PC-3 (cell line): ENCODE data around the gene SIL1. TPM values are rescaled to one million over a fixed set of nuclear protein-coding genes. Genes with fewer than 3 reads are reported as not detected.

Experiments
- ATAC-seq: fragments of 200-7000 bp; cut with Tn5 transposase; 2 replicates; pipeline ENCODE4 v1.9.1; 2020; ENCODE audit warnings: mild to moderate bottlenecking, moderate library complexity
- BruUV-seq: library from RNA; stranded (reverse); fragments of 400-500 nt; replicated peaks from 2 replicates; lab custom pipeline; 2021; lab: Mats Ljungman, UMichigan
- CTCF ChIA-PET: fragments of 300-600 bp; sonication (Branson Sonifier 250); formaldehyde crosslinking; loops from one replicate; lab custom pipeline; 2022; ENCODE audit warnings: antibody characterized with exemption; lab: Charles Lee
- POLR2A ChIA-PET: fragments of 300-600 bp; sonication (Branson Sonifier 250); formaldehyde crosslinking; loops from one replicate; lab custom pipeline; 2022; ENCODE audit warnings: antibody characterized with exemption; ENCODE audit not compliant: unreplicated experiment; lab: Charles Lee
- DNase-seq: peaks from one replicate; pipeline ENCODE4 v3.0.0-alpha.2; 2015
- H2AFZ ChIP-seq: fragments of 300-600 bp; sonication (generic); 2 replicates; pipeline ENCODE4 v1.6.0; 2016; ENCODE audit warnings: antibody characterized with exemption, low read length
- H3F3A ChIP-seq: fragments of 300-600 bp; sonication (generic); one replicate; pipeline ENCODE4 v1.6.0; 2017; ENCODE audit warnings: antibody characterized with exemption, low read length, control low read depth, mild to moderate bottlenecking; ENCODE audit not compliant: unreplicated experiment
- H3K27ac ChIP-seq: fragments of 300-600 bp; sonication (generic); 2 replicates; pipeline ENCODE4 v1.5.1; 2016; ENCODE audit warnings: mild to moderate bottlenecking, low read length
- H3K27me3 ChIP-seq: fragments of 300-600 bp; sonication (generic); 2 replicates; pipeline ENCODE4 v1.6.1; 2016; ENCODE audit warnings: low read length, mixed read lengths
- H3K36me3 ChIP-seq: fragments of 300-600 bp; sonication (generic); 2 replicates; pipeline ENCODE4 v1.6.1; 2016; ENCODE audit warnings: low read depth, mixed run types, low read length, mixed read lengths
- H3K4me1 ChIP-seq: fragments of 300-600 bp; sonication (generic); 2 replicates; pipeline ENCODE4 v1.5.1; 2016; ENCODE audit warnings: low read length; ENCODE audit not compliant: insufficient read depth
- H3K4me2 ChIP-seq: fragments of 300-600 bp; sonication (generic); 2 replicates; pipeline ENCODE4 v1.6.0; 2016; ENCODE audit warnings: low read length
- H3K4me3 ChIP-seq: fragments of 300-600 bp; sonication (generic); 2 replicates; pipeline ENCODE4 v1.5.1; 2016; ENCODE audit warnings: mild to moderate bottlenecking, low read length, mixed read lengths
- H3K79me2 ChIP-seq: fragments of 300-600 bp; sonication (generic); 2 replicates; pipeline ENCODE4 v1.6.1; 2017; ENCODE audit warnings: low read length, mixed read lengths
- H3K9ac ChIP-seq: fragments of 300-600 bp; sonication (generic); 2 replicates; pipeline ENCODE4 v1.6.0; 2016; ENCODE audit warnings: mild to moderate bottlenecking, low read length
- H3K9me2 ChIP-seq: fragments of 300-600 bp; sonication (generic); replicated peaks from 2 replicates; pipeline ENCODE4 v1.6.1; 2016; ENCODE audit warnings: mixed run types, low read length, mixed read lengths
- H3K9me3 ChIP-seq: fragments of 300-600 bp; sonication (generic); 2 replicates; pipeline ENCODE4 v1.6.1; 2016; ENCODE audit warnings: low read length, mixed read lengths
- H4K20me1 ChIP-seq: fragments of 300-600 bp; sonication (generic); 2 replicates; pipeline ENCODE4 v1.6.1; 2016; ENCODE audit warnings: low read length, mixed read lengths
- EZH2 ChIP-seq: fragments of 300-600 bp; sonication (generic); IDR thresholded peaks from one replicate; pipeline ENCODE4 v1.6.1; 2017; ENCODE audit warnings: antibody characterized with exemption, mild to moderate bottlenecking, low read length; ENCODE audit not compliant: unreplicated experiment
- EZH2phosphoT487 ChIP-seq: fragments of 300-600 bp; sonication (generic); IDR thresholded peaks from 2 replicates; pipeline ENCODE4 v1.6.1; 2018; ENCODE audit warnings: mild to moderate bottlenecking, antibody characterized with exemption, low read length, borderline replicate concordance
- intact Hi-C: fragments of 100-400 bp; cut with micrococcal nuclease; formaldehyde crosslinking; loops from 2 replicates; pipeline ENCODE4 v1.9.0; 2023
- total RNA-seq: library from RNA; depleted of rRNA; stranded (reverse); fragments of >200 nt; gene quantifications from 2 replicates; pipeline ENCODE4 v1.2.3, GENCODE V29; 2014
- TF ChIP-seq, protein P1 (sequence below): fragments of 300-600 bp; sonication (generic); conservative IDR thresholded peaks from 2 replicates; pipeline ENCODE4 v1.5.1; 2017; ENCODE audit warnings: antibody characterized with exemption, low read depth, mild to moderate bottlenecking, low read length

SIL1 gene
- total RNA-seq, 1 experiment from 2014 or later, result 7.9 TPM

DNA sequence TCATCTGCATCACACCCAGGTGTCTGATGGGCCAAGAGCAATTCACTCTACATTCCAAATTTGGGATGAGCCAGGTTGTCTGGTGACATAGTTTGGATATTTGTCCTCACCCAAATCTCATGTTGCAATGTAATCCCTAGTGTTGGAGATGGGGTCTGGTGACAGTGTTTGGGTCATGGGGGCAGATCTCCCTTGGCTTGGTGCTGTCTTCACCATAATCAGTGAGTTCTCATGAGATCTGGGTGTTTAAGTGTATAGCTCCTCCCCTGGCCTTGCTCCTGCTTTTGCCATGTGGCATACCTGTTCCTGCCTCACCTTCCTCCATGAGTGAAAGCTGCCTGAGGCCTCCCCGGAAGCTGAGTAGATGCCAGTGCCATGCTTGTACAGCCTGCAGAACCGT, 7.4 kb upstream of the SIL1 start:
- intact Hi-C loops, result no loop called here
- no peaks in the 10 kb centered on the region for H3F3A ChIP-seq
- no peaks in the 10 kb centered on the region for H3K4me1 ChIP-seq
- POLR2A ChIA-PET, result no interaction called here
- no peak overlapping the region for H2AFZ ChIP-seq
- no peak overlapping the region for H3K9ac ChIP-seq
- H3K79me2 ChIP-seq, result no peaks in the 10 kb centered on the region
- CTCF ChIA-PET, result no interaction called here
- no peak overlapping the region for H3K4me2 ChIP-seq
- TF ChIP-seq EZH2 (no peak), EZH2phosphoT487 (no peak)
- TF ChIP-seq, protein P1, sequence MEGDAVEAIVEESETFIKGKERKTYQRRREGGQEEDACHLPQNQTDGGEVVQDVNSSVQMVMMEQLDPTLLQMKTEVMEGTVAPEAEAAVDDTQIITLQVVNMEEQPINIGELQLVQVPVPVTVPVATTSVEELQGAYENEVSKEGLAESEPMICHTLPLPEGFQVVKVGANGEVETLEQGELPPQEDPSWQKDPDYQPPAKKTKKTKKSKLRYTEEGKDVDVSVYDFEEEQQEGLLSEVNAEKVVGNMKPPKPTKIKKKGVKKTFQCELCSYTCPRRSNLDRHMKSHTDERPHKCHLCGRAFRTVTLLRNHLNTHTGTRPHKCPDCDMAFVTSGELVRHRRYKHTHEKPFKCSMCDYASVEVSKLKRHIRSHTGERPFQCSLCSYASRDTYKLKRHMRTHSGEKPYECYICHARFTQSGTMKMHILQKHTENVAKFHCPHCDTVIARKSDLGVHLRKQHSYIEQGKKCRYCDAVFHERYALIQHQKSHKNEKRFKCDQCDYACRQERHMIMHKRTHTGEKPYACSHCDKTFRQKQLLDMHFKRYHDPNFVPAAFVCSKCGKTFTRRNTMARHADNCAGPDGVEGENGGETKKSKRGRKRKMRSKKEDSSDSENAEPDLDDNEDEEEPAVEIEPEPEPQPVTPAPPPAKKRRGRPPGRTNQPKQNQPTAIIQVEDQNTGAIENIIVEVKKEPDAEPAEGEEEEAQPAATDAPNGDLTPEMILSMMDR, result no peak
- DNase-seq (no peak), ATAC-seq (no peak)
- H3K36me3 ChIP-seq, result no peaks in the 10 kb centered on the region
- H3K9me2 ChIP-seq, result no peaks in the 10 kb centered on the region
- BruUV-seq, result no TSS peak
- no peak overlapping the region for H3K27ac ChIP-seq
- H3K9me3 ChIP-seq, result no peaks in the 10 kb centered on the region
- no peak overlapping the region for H3K4me3 ChIP-seq
- H4K20me1 ChIP-seq, result no peaks in the 10 kb centered on the region
- no peaks in the 10 kb centered on the region for H3K27me3 ChIP-seq

GRCh38 chr5:139205124-139205523, 7.0 kb upstream of the SIL1 start:
- Histone ChIP-seq H3K9me2 (no peaks in the 10 kb centered on the region), H3K27ac (no peak overlapping the region), H2AFZ (no peak overlapping the region), H3K9ac (no peak overlapping the region), H3F3A (no peaks in the 10 kb centered on the region), H3K4me1 (no peaks in the 10 kb centered on the region), H4K20me1 (no peaks in the 10 kb centered on the region), H3K36me3 (no peaks in the 10 kb centered on the region), H3K9me3 (no peaks in the 10 kb centered on the region), H3K4me2 (no peak overlapping the region), H3K79me2 (no peaks in the 10 kb centered on the region), H3K27me3 (no peaks in the 10 kb centered on the region), H3K4me3 (no peak overlapping the region)
- no peak for ATAC-seq
- intact Hi-C loops, result no loop called here
- DNase-seq, result no peak
- ChIA-PET POLR2A (no interaction called here), CTCF (no interaction called here)
- no TSS peak for BruUV-seq
- TF ChIP-seq EZH2phosphoT487 (no peak), EZH2 (no peak)
- TF ChIP-seq, protein P1, result no peak

GRCh38 chr5:139204196-139204595, 6.0 kb upstream of the SIL1 start:
- Histone ChIP-seq H3K4me1 (no peaks in the 10 kb centered on the region), H3K4me2 (no peak overlapping the region), H3K9me2 (no peaks in the 10 kb centered on the region), H3K79me2 (no peaks in the 10 kb centered on the region), H3K36me3 (no peaks in the 10 kb centered on the region), H3K27me3 (no peaks in the 10 kb centered on the region), H3K9ac (no peak overlapping the region), H2AFZ (no peak overlapping the region), H3K4me3 (no peak overlapping the region), H3K9me3 (no peaks in the 10 kb centered on the region), H4K20me1 (no peaks in the 10 kb centered on the region), H3K27ac (no peak overlapping the region), H3F3A (no peaks in the 10 kb centered on the region)
- ATAC-seq, result no peak
- ChIA-PET CTCF (no interaction called here), POLR2A (no interaction called here)
- no peak for TF ChIP-seq EZH2phosphoT487
- no peak for TF ChIP-seq EZH2
- TF ChIP-seq, protein P1, result no peak
- no peak for DNase-seq
- intact Hi-C loops, result no loop called here
- BruUV-seq, result no TSS peak
